AG09309 (cell line): Measurements from ENCODE around the gene C14orf180.

Experiments
- DNase-seq: peaks from one replicate; pipeline ENCODE4 v3.0.0-alpha.2; 2010; ENCODE audit warnings: low read depth
- H3K4me3 ChIP-seq: 2 replicates; pipeline ENCODE4 v1.5.1; 2011; ENCODE audit warnings: mild to moderate bottlenecking, low read depth, low read length, moderate library complexity; ENCODE audit not compliant: control insufficient read depth
- CTCF ChIP-seq: IDR thresholded peaks from 2 replicates; pipeline ENCODE4 v1.5.1; 2011; ENCODE audit warnings: mild to moderate bottlenecking, low read depth, low read length, inconsistent platforms; ENCODE audit not compliant: insufficient read depth, control insufficient read depth; ENCODE audit errors: missing control alignments

C14orf180 gene

GRCh38 chr14:104537613-104537988 is 42.0 kb upstream of the C14orf180 start:
- no peak for DNase-seq
- TF ChIP-seq CTCF: no peak
- H3K4me3 ChIP-seq: no peak overlapping the region

- DNase-seq: no peak
- no peak overlapping the region for H3K4me3 ChIP-seq
- TF ChIP-seq CTCF: no peak
Measured at GRCh38 chr14:104541905-104542465, 37.6 kb upstream of the C14orf180 start.

GRCh38 chr14:104542871-104543830 is 36.4 kb upstream of the C14orf180 start:
- no peak for TF ChIP-seq CTCF
- no peak for DNase-seq
- H3K4me3 ChIP-seq: no peak overlapping the region

- no peak overlapping the region for H3K4me3 ChIP-seq
- TF ChIP-seq CTCF: no peak
- DNase-seq: no peak
Measured at GRCh38 chr14:104544362-104544961, 35.1 kb upstream of the C14orf180 start.

GRCh38 chr14:104545151-104545941 is 34.2 kb upstream of the C14orf180 start:
- no peak overlapping the region for H3K4me3 ChIP-seq
- no peak for TF ChIP-seq CTCF
- DNase-seq: no peak

- no peak for TF ChIP-seq CTCF
- H3K4me3 ChIP-seq: no peak overlapping the region
- DNase-seq: no peak
Measured at GRCh38 chr14:104545942-104546501, 33.5 kb upstream of the C14orf180 start.
